HG02970 (cell line): ENCODE results near the gene PRUNE2.
"Not testable (repeated sequence)": the region's sequence is repeated elsewhere in the genome, so short reads cannot be mapped to it uniquely, and the experiment has no call there.

Experiments used
- ATAC-seq: cut with Tn5 transposase; IDR thresholded peaks from one replicate; pipeline ENCODE4 v1.9.1; 2021; ENCODE audit warnings: mild to moderate bottlenecking, moderate library complexity, moderate number of reproducible peaks; ENCODE audit not compliant: unreplicated experiment, low FRiP score

The PRUNE2 gene

GRCh38 chr9:76667521-76667957, 238.4 kb downstream of the PRUNE2 start:
- ATAC-seq = no peak

DNA sequence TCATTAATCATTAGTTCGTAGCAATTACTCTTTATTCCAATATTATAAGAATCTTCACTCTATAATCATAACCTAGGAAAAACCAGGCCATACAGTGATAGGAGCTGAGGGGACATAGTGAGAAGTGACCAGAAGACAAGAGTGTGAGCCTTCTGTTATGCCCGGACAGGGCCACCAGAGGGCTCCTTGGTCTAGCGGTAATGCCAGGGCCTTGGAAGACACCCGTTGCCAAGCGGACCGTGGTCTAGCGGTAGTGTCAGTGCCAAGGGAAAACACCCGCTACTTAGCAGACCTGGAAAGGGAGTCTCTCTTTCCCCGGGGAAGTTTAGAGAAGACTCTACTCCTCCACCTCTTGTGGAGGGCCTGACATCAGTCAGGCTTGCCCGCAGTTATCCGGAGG, 239.9 kb downstream of the PRUNE2 start:
- ATAC-seq = not testable (repeated sequence)

DNA sequence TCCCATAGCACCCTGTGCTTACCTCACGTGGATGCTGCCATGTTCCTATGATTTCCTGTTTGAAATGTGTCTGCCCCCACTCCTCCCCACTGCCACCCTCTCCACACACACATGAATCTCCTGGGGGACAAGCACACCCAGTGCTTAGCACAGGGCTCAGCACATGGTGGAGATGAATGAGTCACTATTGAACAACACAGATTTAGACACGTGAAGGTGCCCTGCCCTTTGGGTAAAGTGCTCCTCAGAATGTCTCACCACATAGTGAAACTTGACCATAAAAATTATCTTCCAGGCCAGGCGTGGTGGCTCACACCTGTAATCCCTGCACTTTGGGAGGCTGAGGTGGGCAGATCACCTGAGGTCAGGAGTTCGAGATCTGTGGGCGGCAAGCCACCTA, 240.5 kb downstream of the PRUNE2 start:
- no peak for ATAC-seq

DNA sequence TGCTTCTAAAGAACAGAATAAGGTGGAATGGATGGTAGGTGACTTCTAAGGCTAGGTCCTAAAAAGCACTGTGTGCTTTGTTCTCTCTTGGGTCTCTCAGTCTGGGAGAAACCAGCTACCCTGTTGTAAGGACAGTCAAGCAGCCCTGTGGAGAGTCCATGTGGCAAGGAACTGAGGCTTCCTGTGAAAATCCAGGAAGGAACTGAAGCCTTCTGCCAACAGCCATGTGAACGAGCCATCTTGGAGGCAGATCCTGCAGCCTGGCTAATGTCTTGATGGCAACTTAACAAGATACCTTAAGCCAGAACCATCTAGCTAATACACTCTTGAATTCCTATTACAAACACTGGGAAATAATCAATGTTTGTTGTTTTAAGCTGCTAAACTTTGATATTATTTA, 241.8 kb downstream of the PRUNE2 start:
- ATAC-seq = no peak

GRCh38 chr9:76662476-76663281, 243.2 kb downstream of the PRUNE2 start:
- no peak for ATAC-seq

DNA sequence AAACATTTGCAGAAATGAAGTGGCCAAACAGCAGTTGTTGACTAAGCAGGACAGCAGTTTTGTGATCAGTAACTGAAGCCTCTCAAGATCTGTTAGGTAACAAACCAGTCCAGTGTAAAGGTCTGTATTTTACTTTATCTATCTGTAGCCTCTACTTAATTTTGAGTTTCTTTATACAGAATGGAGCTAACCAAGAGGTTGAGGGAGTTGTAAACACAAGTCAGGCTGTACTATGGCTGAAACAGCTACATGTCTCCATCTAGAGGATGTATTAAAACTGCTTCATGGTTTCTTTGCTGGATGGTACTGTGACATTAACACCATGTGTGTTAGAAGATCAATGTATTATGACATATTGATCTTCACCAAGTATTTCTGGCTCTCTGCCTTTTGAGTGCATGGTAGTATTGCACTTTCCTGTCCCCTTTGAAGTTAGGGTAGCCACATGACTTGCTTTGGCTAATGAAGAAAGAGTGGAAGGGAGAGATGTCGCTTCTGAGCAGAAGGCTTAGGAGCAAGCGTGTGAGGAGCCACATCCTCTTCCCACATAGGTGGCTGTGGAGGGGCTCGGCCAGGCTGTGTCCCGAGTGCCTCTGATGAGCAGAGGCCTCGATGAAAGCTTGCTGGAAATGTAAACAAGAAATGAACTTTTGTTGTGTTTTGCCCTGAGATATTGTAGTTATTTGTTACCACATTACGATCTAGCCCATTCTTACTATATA, 247.2 kb downstream of the PRUNE2 start:
- ATAC-seq = no peak

- no peak for ATAC-seq
Observed at GRCh38 chr9:76657265-76657664, 248.6 kb downstream of the PRUNE2 start.

GRCh38 chr9:76655971-76656370, 249.9 kb downstream of the PRUNE2 start:
- no peak for ATAC-seq

- no peak for ATAC-seq
Observed at GRCh38 chr9:76655121-76655541, 250.8 kb downstream of the PRUNE2 start.

DNA sequence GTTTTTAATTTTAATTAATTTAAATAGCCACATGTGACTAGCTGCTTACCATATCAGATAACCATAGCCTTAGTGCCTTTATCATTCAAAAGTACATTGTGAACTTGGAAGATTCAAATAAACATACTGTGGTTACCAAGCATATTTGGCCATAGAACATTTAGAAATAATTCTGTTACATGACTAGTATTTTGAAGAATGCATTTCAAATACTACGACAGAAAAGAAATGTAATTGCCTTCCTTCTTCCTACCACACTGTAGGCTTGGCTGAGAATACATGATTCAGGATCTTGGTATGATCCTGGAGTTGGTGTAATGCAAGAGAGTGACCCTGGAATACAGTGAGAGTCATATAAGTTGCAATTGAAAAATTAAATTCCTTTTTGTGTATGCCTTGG, 251.3 kb downstream of the PRUNE2 start:
- ATAC-seq = no peak

GRCh38 chr9:76654051-76654461, 251.9 kb downstream of the PRUNE2 start:
- no peak for ATAC-seq

DNA sequence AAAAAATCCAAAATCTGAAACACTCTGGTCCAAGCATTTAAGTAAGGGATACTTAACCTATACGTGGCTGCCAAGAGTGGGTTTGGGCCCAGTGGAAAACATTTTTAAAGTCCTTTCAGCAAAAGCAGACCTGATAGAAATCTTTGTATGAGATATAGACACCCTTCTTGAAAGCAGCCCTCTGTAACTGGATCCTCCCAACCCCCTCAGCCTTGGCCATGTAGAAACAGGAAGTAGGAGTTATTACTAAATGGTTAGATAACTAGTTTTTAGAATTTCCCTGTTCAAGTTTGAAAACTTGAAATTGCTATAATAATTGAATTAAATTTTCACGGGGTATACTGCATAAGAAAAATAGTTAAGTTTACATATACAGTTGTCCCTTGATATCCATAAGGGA, 253.0 kb downstream of the PRUNE2 start:
- no peak for ATAC-seq

GRCh38 chr9:76651119-76651705, 254.7 kb downstream of the PRUNE2 start:
- ATAC-seq = no peak

DNA sequence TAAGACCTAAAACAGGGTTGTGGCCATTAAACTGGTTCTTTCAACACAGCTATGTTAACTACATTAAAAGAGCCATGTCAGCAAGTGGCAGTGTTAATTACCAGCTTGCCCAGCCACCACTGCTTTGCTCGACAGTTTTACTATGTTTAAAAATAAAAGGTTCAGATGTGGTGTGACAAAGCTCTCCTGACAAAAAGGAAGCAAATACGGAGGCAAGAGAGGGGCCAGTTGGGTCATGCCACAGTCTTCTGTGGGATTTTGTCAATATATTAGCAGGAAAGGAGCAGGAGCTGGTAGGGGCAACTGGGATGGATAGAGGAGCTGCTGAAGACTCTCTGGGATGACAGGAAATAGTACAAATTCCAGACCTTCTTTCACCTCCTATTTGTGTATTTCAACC, 255.2 kb downstream of the PRUNE2 start:
- ATAC-seq = no peak

DNA sequence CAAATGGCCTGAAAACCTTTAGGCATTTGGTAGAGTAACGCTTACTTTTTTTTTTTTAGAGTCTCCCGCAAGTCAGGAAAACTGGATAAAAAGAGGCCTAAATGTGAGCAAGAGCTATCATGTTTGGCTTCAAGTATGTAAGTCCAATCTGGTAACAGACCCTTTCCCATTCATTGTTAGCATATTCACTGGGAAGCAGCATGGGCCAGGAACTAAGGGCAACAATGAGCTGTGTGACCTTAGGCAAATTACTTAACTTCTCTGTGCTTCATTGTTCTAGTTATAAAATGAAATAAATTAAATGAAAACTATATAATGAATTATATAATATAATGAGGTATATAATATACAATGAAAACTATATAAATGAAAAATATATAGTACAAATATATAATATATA, 256.0 kb downstream of the PRUNE2 start:
- no peak for ATAC-seq

- ATAC-seq = no peak
Observed at GRCh38 chr9:76646249-76646648, 259.7 kb downstream of the PRUNE2 start.

DNA sequence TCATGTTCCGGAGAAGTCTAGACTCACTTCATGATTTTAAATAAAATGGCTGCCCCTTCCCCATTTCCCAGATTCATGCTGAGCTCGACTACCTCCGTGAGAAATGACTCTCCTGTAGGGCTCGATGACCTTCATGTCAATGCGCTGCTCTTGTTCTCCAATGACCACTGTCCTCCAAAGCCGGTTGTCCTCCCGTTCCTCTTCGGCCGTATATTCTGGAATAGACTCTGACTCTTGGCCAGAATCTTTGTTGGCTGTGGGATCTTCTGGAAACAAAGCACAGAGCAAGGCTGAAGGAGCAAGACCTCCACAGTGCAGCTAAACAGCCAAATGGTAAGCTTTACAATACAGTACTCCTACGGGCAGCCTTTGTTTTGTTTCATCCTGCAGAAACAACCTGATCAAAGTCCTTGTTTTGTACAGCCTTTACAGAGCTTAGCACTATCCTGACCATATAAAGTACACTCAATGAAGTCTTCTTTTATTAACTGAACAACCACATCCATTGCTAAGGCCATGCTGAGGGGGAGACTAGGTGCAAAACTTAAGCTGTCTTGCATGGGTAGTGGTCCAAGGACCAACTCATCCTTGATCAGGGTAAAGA, 261.2 kb downstream of the PRUNE2 start:
- ATAC-seq = no peak

- no peak for ATAC-seq
Observed at GRCh38 chr9:76644171-76644570, 261.7 kb downstream of the PRUNE2 start.

- ATAC-seq = peak; percentile 86
Observed at GRCh38 chr9:76643399-76644117, 262.4 kb downstream of the PRUNE2 start.

- no peak for ATAC-seq
Observed at GRCh38 chr9:76642701-76643209, 263.2 kb downstream of the PRUNE2 start.
